ENCODE measurements around the gene OR2T27.
"Not testable (repeated sequence)": the region's sequence is repeated elsewhere in the genome, so short reads cannot be mapped to it uniquely, and the experiment has no call there.

OR2T27 gene

GRCh38 chr1:248639652-248640051 lies 15.7 kb downstream of the OR2T27 start:
- not testable (repeated sequence) for DNase-seq

DNA sequence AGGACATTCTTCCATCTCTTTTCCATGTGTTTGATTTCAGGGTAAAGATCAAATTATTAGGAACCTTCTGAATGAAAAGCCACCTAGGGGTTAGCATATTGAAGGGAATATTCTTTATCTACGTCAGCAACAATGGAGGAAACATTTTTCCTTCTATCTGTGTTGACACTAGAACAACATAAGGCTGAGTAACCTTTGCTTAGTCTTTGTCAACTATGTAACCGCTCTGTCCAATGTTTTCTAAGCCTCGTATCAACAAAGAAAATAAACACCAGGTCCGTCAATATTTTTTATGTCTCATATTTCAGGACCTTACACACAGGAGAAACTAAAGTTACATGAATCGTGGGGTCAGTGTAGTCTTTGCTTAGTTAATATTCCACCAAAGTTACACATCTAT lies 18.7 kb downstream of the OR2T27 start:
- not testable (repeated sequence) for DNase-seq

DNA sequence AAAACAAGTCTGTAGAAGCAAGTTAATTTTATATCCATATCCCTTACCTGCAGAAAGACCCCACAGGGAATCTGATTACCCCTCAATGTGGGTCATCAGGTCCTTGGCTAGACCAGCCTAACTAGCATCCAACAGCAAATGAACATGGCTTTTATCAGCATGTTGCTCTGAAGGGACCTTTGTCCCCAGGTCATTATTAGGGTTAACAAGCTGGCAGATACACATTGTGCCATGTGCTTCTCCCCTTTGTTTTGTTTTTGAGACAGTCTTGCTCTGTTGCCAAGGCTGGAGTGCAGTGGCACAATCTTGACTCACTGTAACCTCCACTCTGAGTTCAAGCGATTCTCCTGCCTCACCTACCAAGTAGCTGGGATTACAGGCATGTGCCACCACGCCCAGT lies 20.3 kb downstream of the OR2T27 start, which contains the start of gene OR2T11:
Gene OR2T11, minus strand, starts transcription at position 101 of the 400 bp plus-strand sequence. CDS start 7,963 bp downstream, outside the sequence.
- DNase-seq: not testable (repeated sequence)

- no peak for DNase-seq
These were observed 23.8 kb downstream of the OR2T27 start for GRCh38 chr1:248631354-248632008.

- DNase-seq: no peak
These were observed 24.8 kb downstream of the OR2T27 start for GRCh38 chr1:248630551-248630950.

DNA sequence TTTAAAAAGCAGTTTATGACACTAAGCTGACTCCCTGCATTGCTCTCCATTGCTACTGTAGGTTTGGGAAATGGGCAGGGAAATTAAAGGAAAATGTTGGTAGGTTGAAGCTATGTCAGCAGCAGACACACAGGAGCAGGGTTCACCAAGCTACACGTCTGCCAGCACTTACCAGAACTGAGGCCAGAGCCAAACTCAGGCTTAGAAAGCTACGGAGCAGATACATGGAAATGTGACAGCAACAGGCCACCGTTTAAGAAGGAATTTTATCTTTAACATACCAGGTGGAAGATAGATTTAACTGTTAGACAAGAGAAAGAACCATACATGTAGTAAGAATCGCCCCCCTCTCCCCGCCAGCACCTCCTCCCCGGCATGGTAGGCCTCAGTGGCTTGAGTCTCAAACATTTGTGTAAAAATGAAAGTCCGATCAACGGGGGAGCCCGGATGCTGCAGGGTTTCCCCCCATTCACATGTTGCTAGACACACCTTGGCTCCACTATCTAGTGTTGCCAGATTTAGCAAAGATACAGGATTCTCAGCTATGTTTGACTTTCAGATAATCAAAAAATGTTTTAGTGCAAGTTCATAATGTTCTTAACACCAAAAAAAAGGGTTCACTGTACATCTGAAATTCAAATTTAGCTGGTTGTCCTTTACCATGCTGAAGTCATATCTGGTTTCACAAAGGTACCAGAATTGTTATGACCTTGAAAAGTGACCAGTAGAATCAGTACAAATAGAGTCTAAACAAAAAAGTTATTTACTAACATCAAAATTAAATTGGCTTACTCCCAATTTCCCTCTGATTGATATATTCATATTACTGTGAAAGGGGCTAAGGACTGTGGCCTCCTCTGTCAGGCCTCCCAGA lies 27.1 kb downstream of the OR2T27 start:
- DNase-seq: no peak

- DNase-seq: no peak
These were observed 29.4 kb downstream of the OR2T27 start for GRCh38 chr1:248625971-248626370.

DNA sequence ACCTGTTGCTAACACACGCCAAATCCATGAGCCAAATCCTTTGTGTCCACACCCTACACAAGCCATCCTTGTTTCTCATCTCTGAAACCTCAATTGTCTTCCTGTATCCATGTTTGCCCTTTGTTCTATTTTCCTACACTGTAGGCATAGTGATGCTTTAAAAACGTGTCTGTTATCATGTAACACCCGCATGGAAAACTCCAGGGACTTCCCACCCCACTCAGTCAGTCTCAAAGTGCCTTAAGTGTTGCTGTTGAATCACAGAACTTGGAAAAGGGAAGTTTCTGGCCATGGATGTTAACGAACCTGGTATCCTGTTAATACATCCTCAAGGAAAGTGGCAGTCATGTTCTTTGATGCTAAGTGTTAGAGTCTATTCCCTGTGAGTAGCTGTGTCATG lies 30.2 kb downstream of the OR2T27 start:
- DNase-seq: no peak

GRCh38 chr1:248622570-248623001 lies 32.7 kb downstream of the OR2T27 start:
- DNase-seq: no peak

- no peak for DNase-seq
These were observed 33.6 kb downstream of the OR2T27 start for GRCh38 chr1:248621770-248622169.

DNA sequence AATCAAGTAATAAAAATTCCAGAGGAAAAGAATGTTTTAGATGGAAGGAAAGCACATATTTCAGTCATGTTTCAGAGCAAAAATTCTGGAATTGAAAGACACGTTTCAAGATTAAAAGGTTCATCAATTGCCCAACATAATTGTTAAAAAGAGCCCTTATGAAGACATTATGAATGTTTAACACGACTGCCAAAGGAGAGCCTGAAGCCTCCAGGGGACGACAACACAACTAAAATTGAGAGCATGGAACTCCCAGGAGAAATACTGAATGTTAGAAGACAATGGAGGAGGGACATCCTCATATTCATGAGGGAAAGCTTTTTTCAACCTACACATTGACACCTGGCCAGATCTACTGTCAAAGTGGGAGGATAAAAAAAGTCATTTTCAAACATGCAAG lies 36.5 kb downstream of the OR2T27 start:
- DNase-seq: no peak

DNA sequence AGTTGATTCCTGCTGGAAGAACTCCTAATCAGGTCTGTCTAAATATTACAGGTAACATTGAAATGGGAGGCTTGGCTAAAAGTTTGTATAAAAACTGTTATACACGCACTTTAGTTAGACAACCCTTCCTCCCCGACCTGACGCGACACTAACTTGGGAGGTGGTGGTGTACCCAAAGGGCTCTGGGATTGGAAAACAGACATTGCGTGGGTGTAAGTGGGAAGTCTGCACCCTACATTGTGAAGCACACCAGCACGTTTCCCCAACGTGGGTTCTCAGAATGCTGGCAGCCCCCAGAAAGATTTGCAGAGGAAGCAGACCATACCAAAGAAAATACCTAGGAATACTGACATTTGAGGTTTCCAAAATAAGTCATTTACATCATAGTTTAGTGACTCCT lies 37.2 kb downstream of the OR2T27 start:
- DNase-seq: no peak

GRCh38 chr1:248613742-248614141 lies 41.6 kb downstream of the OR2T27 start:
- DNase-seq: no peak

DNA sequence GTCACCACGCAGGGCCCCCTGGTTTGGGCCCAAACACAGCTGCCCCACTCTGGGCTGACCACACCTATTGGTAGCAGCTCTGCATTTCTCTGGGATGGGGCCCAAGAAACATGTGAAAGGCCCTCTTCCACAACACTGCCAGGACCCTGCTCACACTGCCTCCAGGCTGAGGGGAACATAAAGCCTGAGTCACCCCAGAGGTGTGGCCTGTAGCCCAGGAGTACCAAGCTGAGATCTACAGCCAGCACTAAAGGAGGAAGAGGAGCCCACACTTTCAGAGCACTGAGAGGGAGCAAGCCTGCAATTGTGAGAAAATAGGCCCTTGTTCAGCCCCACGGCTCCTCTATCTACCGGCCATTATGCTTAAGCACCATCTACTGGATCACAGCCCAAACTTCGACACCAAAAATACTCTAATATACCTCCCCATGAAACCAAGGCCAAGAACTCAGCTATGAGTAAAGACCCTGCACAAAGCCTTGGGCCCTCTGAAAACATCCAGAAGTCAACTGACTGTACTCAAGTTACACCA lies 43.4 kb downstream of the OR2T27 start:
- DNase-seq: no peak

- no peak for DNase-seq
These were observed 45.0 kb downstream of the OR2T27 start for GRCh38 chr1:248610301-248610700.

Measured in NCI-H187 treated with DMSO at 0.1 percent for 48 hours (cell line).